ENCODE results near the gene TPMT. TPM values are rescaled to one million over a fixed set of nuclear protein-coding genes. Genes with fewer than 3 reads are reported as not detected.

Gene TPMT
- total RNA-seq, 2 experiments from 2014 or later: 6.6 to 7.0 TPM

DNA sequence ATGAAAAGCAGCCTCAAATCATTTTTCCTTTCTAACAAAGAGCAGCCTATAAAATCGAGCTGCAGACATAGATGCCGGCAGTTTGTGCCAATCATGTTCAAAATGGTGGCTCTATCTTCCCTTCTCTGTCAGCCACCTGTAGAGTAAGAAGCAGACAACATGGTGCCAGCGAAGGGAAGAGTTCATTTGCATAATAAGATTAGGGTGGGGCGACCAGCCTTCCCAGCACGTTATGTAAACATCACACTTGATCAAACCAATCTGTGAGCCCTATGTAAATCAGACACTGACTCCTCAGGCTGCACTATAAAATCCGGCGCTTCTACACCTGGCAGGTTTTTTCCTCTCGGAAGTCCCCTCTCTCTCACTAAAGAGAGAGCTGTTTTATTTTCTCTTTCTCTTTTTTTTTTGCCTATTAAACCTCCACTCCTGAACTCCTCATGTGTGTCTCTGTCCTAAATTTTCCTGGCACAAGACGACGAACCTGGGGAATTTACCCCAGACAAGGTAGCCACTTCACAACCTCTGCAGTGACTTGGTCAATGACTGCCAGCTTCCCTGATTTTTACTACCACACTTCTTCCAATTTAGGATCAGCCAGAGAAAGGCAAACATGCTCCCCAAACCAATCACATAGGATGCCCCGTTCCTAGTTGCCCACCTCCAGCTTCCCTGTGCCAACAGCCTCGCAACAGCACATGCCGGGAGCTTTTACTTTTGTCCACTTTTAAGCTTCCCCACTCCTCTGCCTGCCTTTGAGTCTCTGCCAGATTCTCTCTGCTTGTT, 12.9 kb downstream of the TPMT start:
- no peak for ATAC-seq
- intact Hi-C loops (cut with micrococcal nuclease): no loop called here
- POLR2A ChIA-PET: no interaction called here
- Mint-ChIP-seq H3K27me3 (no peaks in the 10 kb centered on the region), H3K9me3 (no peaks in the 10 kb centered on the region), H3K27ac (no peak overlapping the region), H3K36me3 (ENCODE audit: low read depth) (peaks cover 27% of the 10 kb centered on the region), H3K4me1 (ENCODE audit: low read depth) (peaks cover 1% of the 10 kb centered on the region), H3K4me3 (no peak overlapping the region)
- TF ChIP-seq, protein P1, sequence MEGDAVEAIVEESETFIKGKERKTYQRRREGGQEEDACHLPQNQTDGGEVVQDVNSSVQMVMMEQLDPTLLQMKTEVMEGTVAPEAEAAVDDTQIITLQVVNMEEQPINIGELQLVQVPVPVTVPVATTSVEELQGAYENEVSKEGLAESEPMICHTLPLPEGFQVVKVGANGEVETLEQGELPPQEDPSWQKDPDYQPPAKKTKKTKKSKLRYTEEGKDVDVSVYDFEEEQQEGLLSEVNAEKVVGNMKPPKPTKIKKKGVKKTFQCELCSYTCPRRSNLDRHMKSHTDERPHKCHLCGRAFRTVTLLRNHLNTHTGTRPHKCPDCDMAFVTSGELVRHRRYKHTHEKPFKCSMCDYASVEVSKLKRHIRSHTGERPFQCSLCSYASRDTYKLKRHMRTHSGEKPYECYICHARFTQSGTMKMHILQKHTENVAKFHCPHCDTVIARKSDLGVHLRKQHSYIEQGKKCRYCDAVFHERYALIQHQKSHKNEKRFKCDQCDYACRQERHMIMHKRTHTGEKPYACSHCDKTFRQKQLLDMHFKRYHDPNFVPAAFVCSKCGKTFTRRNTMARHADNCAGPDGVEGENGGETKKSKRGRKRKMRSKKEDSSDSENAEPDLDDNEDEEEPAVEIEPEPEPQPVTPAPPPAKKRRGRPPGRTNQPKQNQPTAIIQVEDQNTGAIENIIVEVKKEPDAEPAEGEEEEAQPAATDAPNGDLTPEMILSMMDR (IDR thresholded peaks at IDR 0.05): no peak
- no peak for DNase-seq
- CTCF ChIA-PET: no interaction called here

DNA sequence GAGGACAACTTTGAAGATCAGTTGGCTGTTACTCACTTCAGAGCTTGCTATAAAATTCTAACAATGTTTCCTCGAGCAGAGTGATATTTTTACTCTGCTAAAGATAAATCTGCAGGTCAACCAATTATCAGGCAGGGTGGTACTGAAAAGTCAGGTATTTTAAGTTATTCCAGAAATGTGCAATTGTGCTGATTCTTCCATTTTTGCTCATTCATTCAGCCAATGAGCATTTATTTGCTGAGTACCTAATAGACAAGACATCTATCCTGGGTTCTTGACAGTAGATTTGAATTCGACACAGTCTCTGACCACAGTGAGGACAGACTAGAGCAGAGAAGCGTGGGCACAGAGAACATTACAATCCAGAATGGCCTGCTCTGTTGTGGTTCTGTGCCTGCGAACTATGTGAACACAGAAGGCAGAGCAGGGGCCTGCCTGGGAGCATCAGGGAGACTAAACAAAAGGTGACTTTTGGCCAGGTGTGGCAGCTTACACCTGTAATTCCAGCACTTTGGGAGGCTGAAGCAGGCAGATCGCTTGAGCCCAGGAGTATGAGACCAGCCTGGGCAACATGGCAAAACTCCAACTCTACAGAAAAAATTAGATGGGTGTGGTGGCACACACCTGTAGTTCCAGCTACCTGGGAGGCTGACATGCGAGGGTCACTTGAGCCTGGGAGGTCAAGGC, 14.8 kb downstream of the TPMT start:
- intact Hi-C loops (cut with micrococcal nuclease): no loop called here
- Mint-ChIP-seq H3K9me3 (no peaks in the 10 kb centered on the region), H3K27ac (no peak overlapping the region), H3K4me1 (ENCODE audit: low read depth) (peaks cover 2% of the 10 kb centered on the region), H3K27me3 (no peaks in the 10 kb centered on the region), H3K36me3 (ENCODE audit: low read depth) (peaks cover 30% of the 10 kb centered on the region), H3K4me3 (no peak overlapping the region)
- no peak for DNase-seq
- ChIA-PET POLR2A (no interaction called here), CTCF (interaction anchor here (1.2 kb wide), 1 partner anchor 11 kb away, joined by 4 read pairs; no protein-coding TSS in a partner anchor)
- TF ChIP-seq, protein P1 (IDR thresholded peaks at IDR 0.05): no peak
- no peak for ATAC-seq

DNA sequence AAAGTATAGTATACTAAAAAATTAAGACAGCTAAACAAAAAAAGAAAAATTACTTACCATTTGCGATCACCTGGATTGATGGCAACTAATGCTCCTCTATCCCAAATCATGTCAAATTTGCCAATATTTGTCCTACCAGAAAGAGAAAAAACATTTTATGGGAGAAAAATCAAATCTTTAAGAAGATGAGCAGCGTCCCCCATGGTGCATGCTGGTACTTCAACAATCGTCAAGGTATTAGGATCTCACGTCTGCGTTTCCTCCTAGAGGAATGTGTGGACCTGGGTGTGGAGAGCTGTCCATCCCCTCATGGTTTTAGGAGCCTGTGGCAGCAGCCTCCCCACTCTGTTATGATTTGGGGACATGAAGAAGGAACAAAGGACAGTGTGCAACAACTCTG, 16.0 kb downstream of the TPMT start:
- ChIA-PET POLR2A (no interaction called here), CTCF (interaction anchor here (1.6 kb wide), 1 partner anchor 12 kb away, joined by 4 read pairs; no protein-coding TSS in a partner anchor)
- Mint-ChIP-seq H3K4me3 (no peak overlapping the region), H3K9me3 (no peaks in the 10 kb centered on the region), H3K27me3 (no peaks in the 10 kb centered on the region), H3K27ac (no peak overlapping the region), H3K4me1 (ENCODE audit: low read depth) (peaks cover 8% of the 10 kb centered on the region), H3K36me3 (ENCODE audit: low read depth) (peaks cover 30% of the 10 kb centered on the region)
- no peak for DNase-seq
- TF ChIP-seq, protein P1 (IDR thresholded peaks at IDR 0.05): no peak
- intact Hi-C loops (cut with micrococcal nuclease): no loop called here
- no peak for ATAC-seq

DNA sequence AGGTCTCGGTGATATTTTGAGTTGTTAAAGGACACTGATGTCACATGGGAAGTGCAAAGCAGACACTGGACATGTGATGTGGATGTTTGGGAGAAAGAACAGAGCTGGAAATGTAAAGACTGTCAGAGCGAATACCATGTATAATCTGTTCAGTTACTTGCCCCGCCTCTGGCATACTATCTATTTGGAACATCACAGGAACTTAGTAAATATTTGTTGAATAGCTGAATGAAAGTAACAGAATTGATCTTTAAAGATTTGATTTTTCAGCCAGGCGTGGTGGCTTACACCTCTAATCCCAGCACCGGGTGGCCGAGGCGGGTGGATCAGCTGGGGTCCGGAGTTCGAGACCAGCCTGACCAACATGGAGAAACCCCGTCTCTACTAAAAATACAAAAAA, 18.6 kb downstream of the TPMT start:
- no peak for ATAC-seq
- no peak overlapping the region for H3K4me3 Mint-ChIP-seq
- no peak overlapping the region for H3K27ac Mint-ChIP-seq
- peaks cover 23% of the 10 kb centered on the region for H3K36me3 Mint-ChIP-seq (ENCODE audit: low read depth)
- no peaks in the 10 kb centered on the region for H3K9me3 Mint-ChIP-seq
- intact Hi-C loops (cut with micrococcal nuclease): no loop called here
- H3K4me1 Mint-ChIP-seq (ENCODE audit: low read depth): peaks cover 8% of the 10 kb centered on the region
- DNase-seq: no peak
- TF ChIP-seq, protein P1 (IDR thresholded peaks at IDR 0.05): no peak
- no peaks in the 10 kb centered on the region for H3K27me3 Mint-ChIP-seq
- POLR2A ChIA-PET: interaction anchor here (1.2 kb wide), 1 partner anchor 24 kb away, joined by 3 read pairs; no protein-coding TSS in a partner anchor
- CTCF ChIA-PET: no interaction called here

DNA sequence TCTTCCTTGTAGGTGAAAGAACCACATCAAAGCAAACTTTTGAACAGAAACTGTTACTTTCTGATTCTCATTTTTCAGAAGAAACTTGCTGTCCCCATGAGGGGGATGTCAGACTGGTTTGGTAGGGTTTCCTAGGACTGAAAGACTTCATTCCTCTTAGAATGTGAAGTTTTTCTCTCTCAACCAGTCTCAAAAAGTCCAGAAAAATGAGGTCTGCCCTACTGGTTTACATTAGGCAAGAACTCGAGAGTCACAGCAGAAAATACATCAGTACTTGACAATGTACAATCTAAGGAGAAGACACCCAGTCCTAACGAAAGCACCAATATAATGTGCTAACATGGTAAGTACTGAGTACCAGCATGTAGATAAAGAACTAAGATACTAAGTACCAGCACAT, 19.7 kb downstream of the TPMT start:
- Mint-ChIP-seq H3K4me1 (ENCODE audit: low read depth) (peaks cover 8% of the 10 kb centered on the region), H3K9me3 (no peaks in the 10 kb centered on the region), H3K27me3 (no peaks in the 10 kb centered on the region), H3K4me3 (no peak overlapping the region), H3K27ac (no peak overlapping the region), H3K36me3 (ENCODE audit: low read depth) (peaks cover 19% of the 10 kb centered on the region)
- ChIA-PET CTCF (interaction anchor here (1.0 to 1.5 kb wide), 2 partner anchors 13 to 15 kb away, joined by 4 to 6 read pairs; partner anchors contain the start of gene NHLRC1), POLR2A (no interaction called here)
- intact Hi-C loops (cut with micrococcal nuclease): no loop called here
- DNase-seq (no peak), ATAC-seq (no peak)
- TF ChIP-seq, protein P1 (IDR thresholded peaks at IDR 0.05): no peak
